ENCODE data around the gene ULK4. TPM values are rescaled to one million over a fixed set of nuclear protein-coding genes. Genes with fewer than 3 reads are reported as not detected.

The ULK4 gene
- total and polyA plus RNA-seq, 12 donors = 1.6 to 24.5 (median 6.9) TPM

DNA sequence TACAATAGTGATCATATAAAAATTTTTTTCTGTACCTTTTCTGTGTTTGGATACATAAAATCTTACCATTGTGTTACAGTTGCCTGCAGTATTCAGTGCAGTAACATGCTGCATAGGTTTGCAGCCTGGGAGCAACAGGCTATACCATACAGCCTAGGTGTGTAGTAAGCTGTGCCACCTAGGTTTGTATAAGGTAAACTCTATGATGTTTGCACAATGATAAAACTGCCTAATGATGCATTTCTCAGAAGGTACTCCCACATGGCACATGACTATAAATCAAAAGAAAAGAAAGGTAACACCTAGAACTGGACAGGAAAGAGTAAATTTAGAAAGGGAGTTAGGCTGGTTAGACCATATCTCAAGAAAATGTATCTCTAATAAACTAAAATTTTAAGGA, 293.5 kb downstream of the ULK4 start:
- TF ChIP-seq POLR2A (IDR thresholded peaks at IDR 0.05) = no peak
- TF ChIP-seq, protein P1, sequence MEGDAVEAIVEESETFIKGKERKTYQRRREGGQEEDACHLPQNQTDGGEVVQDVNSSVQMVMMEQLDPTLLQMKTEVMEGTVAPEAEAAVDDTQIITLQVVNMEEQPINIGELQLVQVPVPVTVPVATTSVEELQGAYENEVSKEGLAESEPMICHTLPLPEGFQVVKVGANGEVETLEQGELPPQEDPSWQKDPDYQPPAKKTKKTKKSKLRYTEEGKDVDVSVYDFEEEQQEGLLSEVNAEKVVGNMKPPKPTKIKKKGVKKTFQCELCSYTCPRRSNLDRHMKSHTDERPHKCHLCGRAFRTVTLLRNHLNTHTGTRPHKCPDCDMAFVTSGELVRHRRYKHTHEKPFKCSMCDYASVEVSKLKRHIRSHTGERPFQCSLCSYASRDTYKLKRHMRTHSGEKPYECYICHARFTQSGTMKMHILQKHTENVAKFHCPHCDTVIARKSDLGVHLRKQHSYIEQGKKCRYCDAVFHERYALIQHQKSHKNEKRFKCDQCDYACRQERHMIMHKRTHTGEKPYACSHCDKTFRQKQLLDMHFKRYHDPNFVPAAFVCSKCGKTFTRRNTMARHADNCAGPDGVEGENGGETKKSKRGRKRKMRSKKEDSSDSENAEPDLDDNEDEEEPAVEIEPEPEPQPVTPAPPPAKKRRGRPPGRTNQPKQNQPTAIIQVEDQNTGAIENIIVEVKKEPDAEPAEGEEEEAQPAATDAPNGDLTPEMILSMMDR (IDR thresholded peaks at IDR 0.05) = no peak
- H3K27ac ChIP-seq = no peak overlapping the region
- intact Hi-C loops (cut with DNase I) = no loop called here
- no peak overlapping the region for H3K4me3 ChIP-seq
- no peaks in the 10 kb centered on the region for H3K4me1 ChIP-seq (replicated peaks in 1 of 2)
- DNase-seq = no peak
- H3K36me3 ChIP-seq (replicated peaks in 1 of 2) = no peaks in the 10 kb centered on the region
- no peaks in the 10 kb centered on the region for H3K9me3 ChIP-seq (replicated peaks in 1 of 3)
- H3K27me3 ChIP-seq = no peaks in the 10 kb centered on the region

DNA sequence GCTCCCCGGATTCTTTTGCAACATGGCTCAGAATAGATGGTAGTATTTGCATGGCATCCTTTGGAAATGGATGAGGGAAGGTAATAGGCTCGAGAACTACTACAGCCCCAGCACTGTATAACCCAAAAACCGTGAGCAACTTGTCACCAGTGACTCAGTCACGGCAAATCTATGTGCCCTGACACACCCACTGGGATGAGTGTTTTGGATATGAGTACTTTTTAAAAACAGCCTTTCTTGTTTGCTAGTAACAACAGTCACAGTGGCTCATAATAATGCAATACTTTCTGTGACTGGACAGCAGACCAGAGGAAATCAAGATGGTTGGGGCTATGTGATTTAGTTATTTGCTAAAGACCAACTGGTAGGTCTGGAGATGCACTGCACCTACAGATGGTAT, 299.6 kb downstream of the ULK4 start:
- Histone ChIP-seq H3K4me1 (replicated peaks in 1 of 2) (no peaks in the 10 kb centered on the region), H3K4me3 (no peak overlapping the region), H3K36me3 (replicated peaks in 1 of 2) (no peaks in the 10 kb centered on the region), H3K27me3 (no peaks in the 10 kb centered on the region), H3K27ac (no peak overlapping the region), H3K9me3 (replicated peaks in 1 of 3) (no peaks in the 10 kb centered on the region)
- WGBS, 4 donors = 91 to 96% (median 95%) methylated on average over 4 of the region's 4 CpGs
- intact Hi-C loops (cut with DNase I) = no loop called here
- DNase-seq = no peak
- TF ChIP-seq POLR2A (IDR thresholded peaks at IDR 0.05) = no peak
- TF ChIP-seq, protein P1 (IDR thresholded peaks at IDR 0.05) = no peak

DNA sequence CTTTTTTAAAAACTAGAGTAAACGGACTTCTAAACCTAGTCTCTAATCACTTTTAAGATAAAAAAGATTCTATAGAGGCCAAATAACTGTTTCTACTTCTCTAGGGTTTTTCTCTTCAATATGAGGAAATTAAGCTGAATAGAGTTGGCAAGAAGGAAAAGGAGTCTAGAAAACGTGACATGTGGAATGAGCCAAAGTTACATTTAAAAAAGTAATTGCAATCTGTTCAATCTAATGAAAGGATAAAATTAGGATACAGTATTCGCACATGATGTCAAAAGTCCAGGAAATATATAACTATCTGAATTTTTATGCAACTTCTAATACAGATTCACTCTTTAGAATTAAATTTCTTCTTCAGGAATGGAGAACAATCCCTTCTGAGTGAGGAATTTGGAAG, 300.1 kb downstream of the ULK4 start:
- TF ChIP-seq POLR2A (IDR thresholded peaks at IDR 0.05) = no peak
- TF ChIP-seq, protein P1 (IDR thresholded peaks at IDR 0.05) = no peak
- 87 to 93% (median 91%) methylated on average over 3 of the region's 3 CpGs for WGBS, 4 donors

DNA sequence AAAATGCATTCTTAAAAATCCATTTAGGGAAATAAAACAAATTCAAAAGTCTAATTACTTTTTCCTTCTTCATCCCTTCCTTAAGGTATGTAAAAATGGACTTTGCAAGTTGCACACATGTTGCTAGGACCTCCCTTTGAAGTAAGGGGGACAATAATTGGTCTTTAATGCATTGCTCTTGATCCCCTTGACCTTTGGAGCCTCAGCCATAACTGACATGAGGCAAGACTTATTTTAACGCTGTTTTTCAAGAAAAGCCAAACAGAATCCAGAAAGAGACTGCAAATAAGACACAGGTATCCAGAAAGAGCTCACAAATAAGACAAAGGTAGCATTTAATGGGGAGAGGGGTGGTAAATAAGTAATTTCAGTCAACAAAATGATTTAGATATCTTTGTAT, 301.4 kb downstream of the ULK4 start:
- 65 to 84% (median 70%) methylated on average over 1 of the region's 1 CpG for WGBS, 4 donors

More for the DNA sequence above, 300.1 kb downstream of the ULK4 start:
- no peaks in the 10 kb centered on the region for H3K36me3 ChIP-seq (replicated peaks in 1 of 2)
- no peaks in the 10 kb centered on the region for H3K4me1 ChIP-seq (replicated peaks in 1 of 2)
- H3K27me3 ChIP-seq = no peaks in the 10 kb centered on the region
- H3K9me3 ChIP-seq (replicated peaks in 1 of 3) = no peaks in the 10 kb centered on the region
- no peak for DNase-seq
- no peak overlapping the region for H3K4me3 ChIP-seq
- intact Hi-C loops (cut with DNase I) = no loop called here
- H3K27ac ChIP-seq = no peak overlapping the region

More for the DNA sequence above, 301.4 kb downstream of the ULK4 start:
- Histone ChIP-seq H3K4me1 (replicated peaks in 1 of 2) (no peaks in the 10 kb centered on the region), H3K27ac (no peak overlapping the region), H3K27me3 (no peaks in the 10 kb centered on the region), H3K9me3 (replicated peaks in 1 of 3) (no peaks in the 10 kb centered on the region), H3K36me3 (replicated peaks in 1 of 2) (no peaks in the 10 kb centered on the region), H3K4me3 (no peak overlapping the region)
- no peak for DNase-seq
- intact Hi-C loops (cut with DNase I) = no loop called here
- TF ChIP-seq, protein P1 (IDR thresholded peaks at IDR 0.05) = no peak
- TF ChIP-seq POLR2A (IDR thresholded peaks at IDR 0.05) = no peak
